ENCODE data around the gene MSH3.
"Not testable (repeated sequence)": the region's sequence is repeated elsewhere in the genome, so short reads cannot be mapped to it uniquely, and the experiment has no call there.

The MSH3 gene

DNA sequence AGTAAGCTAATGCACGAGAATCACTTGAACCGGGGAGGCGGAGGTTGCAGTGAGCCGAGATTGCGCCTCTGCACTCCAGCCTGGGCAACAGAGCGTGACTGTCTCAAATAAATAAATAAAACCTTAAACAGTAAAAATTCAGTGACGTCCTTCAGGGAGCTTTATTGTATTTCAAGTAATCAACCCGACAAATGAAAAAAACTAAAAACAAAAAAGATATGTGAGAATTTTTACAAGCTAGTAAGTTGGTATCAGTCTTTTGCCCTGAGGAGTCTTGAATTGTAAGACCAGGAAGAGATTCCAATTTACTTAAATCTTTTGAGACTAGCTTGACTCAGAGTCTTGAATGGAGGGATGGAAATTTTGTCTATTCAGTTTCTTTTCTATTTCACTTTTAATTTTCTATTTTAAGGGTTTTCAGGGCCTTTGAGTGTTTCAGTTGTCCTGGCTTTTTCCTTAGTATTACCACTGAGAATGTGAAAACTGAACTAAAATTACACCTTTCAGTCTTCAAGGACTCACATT lies 126.4 kb downstream of the MSH3 start:
- Histone ChIP-seq H3K4me1 (ENCODE audit: control insufficient read depth in 1 of 2, insufficient read depth in 2 of 2, low read length in 2 of 2) (no peaks in the 10 kb centered on the region), H3K9ac (ENCODE audit: low read depth in 1 of 2, low read length in 2 of 2) (no peak overlapping the region), H3K36me3 (ENCODE audit: control insufficient read depth in 1 of 2, insufficient read depth in 2 of 2, low read length in 2 of 2) (peaks cover 7 to 10% of the 10 kb centered on the region in 2 donors), H3K27ac (ENCODE audit: low read depth, low read length) (no peak overlapping the region), H3K4me3 (ENCODE audit: low read depth in 1 of 2, low read length in 2 of 2) (no peak overlapping the region), H3K27me3 (ENCODE audit: control insufficient read depth in 1 of 2, insufficient read depth in 2 of 2, low read length in 2 of 2) (no peaks in the 10 kb centered on the region), H3K9me3 (ENCODE audit: control insufficient read depth in 1 of 2, low read length in 2 of 2) (no peaks in the 10 kb centered on the region)

DNA sequence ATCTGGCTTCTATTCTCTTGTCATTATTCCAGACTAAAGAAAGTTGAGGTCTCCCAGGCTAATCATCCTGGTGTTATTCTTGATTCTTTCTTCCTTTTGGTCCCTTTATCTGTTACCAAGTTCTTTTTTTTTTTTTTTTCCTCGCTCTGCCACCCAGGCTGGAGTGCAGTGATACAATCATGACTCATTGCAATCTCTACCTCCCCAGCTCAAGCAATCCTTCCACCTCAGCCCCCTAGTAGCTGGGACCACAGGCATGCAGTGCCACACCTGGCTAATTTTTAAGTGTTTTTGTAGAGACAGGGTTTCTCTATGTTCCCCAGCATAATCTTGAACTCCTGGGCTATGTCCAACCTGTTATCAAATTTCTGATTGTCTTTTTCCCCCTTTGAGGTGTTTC lies 126.9 kb downstream of the MSH3 start:
- no peak overlapping the region for H3K4me3 ChIP-seq (ENCODE audit: low read depth in 1 of 2, low read length in 2 of 2)
- H3K27ac ChIP-seq (ENCODE audit: low read depth, low read length): no peak overlapping the region
- no peaks in the 10 kb centered on the region for H3K4me1 ChIP-seq (ENCODE audit: control insufficient read depth in 1 of 2, insufficient read depth in 2 of 2, low read length in 2 of 2)
- H3K27me3 ChIP-seq (ENCODE audit: control insufficient read depth in 1 of 2, insufficient read depth in 2 of 2, low read length in 2 of 2): no peaks in the 10 kb centered on the region
- peaks cover 7 to 10% of the 10 kb centered on the region in 2 donors for H3K36me3 ChIP-seq (ENCODE audit: control insufficient read depth in 1 of 2, insufficient read depth in 2 of 2, low read length in 2 of 2)
- no peaks in the 10 kb centered on the region for H3K9me3 ChIP-seq (ENCODE audit: control insufficient read depth in 1 of 2, low read length in 2 of 2)
- no peak overlapping the region for H3K9ac ChIP-seq (ENCODE audit: low read depth in 1 of 2, low read length in 2 of 2)

DNA sequence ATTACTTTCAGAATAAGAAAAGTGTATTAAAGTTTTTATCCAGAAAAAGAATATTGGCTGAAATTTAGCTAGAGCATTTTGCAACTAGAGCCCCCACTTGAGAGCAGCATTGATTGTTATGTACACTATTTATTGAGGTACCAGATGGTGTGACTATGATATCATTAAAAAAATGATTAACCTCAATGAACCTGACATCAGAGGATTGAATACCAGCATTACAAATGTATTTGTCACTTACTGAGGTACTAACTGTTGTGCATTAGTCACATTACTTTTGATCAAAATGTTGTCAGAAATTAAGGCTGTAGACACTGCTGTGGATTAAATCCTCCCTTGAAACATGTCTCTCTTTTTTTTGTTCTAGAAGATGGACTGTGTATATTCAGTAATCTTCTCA lies 128.2 kb downstream of the MSH3 start:
- Histone ChIP-seq H3K9me3 (ENCODE audit: control insufficient read depth in 1 of 2, low read length in 2 of 2) (no peaks in the 10 kb centered on the region), H3K4me1 (ENCODE audit: control insufficient read depth in 1 of 2, insufficient read depth in 2 of 2, low read length in 2 of 2) (no peaks in the 10 kb centered on the region), H3K27ac (ENCODE audit: low read depth, low read length) (no peak overlapping the region), H3K36me3 (ENCODE audit: control insufficient read depth in 1 of 2, insufficient read depth in 2 of 2, low read length in 2 of 2) (peaks cover 7 to 13% of the 10 kb centered on the region in 2 donors), H3K27me3 (ENCODE audit: control insufficient read depth in 1 of 2, insufficient read depth in 2 of 2, low read length in 2 of 2) (no peaks in the 10 kb centered on the region), H3K4me3 (ENCODE audit: low read depth in 1 of 2, low read length in 2 of 2) (no peak overlapping the region), H3K9ac (ENCODE audit: low read depth in 1 of 2, low read length in 2 of 2) (no peak overlapping the region)

DNA sequence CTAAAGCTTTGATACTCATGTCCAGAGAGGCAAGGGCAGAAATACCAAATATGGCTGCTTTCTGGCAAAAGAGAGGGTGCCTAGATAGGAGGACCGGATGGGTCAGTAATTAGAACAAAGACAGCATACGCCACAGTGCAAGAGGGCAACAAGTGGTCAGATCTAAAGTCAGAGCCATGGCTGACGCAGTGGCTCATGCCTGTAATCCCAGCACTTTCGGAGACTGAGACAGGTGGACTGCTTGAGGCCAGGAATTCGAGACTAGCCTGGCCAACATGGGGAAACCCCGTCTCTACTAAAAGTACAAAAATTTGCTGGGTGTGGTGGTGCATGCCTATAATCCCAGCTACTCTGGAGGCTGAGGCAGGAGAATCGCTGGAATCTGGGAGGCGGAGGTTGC lies 129.3 kb downstream of the MSH3 start:
- not testable (repeated sequence) for H3K9ac ChIP-seq (ENCODE audit: low read depth in 1 of 2, low read length in 2 of 2); H3K9me3 ChIP-seq (ENCODE audit: control insufficient read depth in 1 of 2, low read length in 2 of 2); H3K4me3 ChIP-seq (ENCODE audit: low read depth in 1 of 2, low read length in 2 of 2); H3K27me3 ChIP-seq (ENCODE audit: control insufficient read depth in 1 of 2, insufficient read depth in 2 of 2, low read length in 2 of 2); H3K27ac ChIP-seq (ENCODE audit: low read depth, low read length); H3K4me1 ChIP-seq (ENCODE audit: control insufficient read depth in 1 of 2, insufficient read depth in 2 of 2, low read length in 2 of 2)
- peaks cover 3 to 17% of the 10 kb centered on the region in 2 donors for H3K36me3 ChIP-seq (ENCODE audit: control insufficient read depth in 1 of 2, insufficient read depth in 2 of 2, low read length in 2 of 2)

DNA sequence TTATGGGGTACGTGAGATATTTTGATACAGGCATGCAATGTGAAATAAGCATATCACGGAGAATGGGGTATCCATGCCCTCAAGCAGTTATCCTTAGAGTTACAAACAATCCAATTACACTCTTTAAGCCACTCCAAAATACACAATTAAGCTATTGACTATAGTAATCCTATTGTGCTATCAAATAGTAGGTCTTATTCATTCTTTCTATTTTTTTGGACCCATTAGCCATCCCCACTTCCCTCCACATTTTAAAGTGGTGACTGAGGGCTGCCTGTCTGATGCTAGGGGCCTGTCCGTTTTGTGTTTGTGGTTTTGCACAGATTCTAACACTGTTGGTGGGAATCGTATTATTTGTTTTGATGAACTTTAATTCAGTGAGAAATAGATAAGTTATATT lies 130.0 kb downstream of the MSH3 start:
- Histone ChIP-seq H3K9me3 (ENCODE audit: control insufficient read depth in 1 of 2, low read length in 2 of 2) (no peaks in the 10 kb centered on the region), H3K27ac (ENCODE audit: low read depth, low read length) (no peak overlapping the region), H3K4me3 (ENCODE audit: low read depth in 1 of 2, low read length in 2 of 2) (no peak overlapping the region), H3K27me3 (ENCODE audit: control insufficient read depth in 1 of 2, insufficient read depth in 2 of 2, low read length in 2 of 2) (no peaks in the 10 kb centered on the region), H3K9ac (ENCODE audit: low read depth in 1 of 2, low read length in 2 of 2) (no peak overlapping the region), H3K4me1 (ENCODE audit: control insufficient read depth in 1 of 2, insufficient read depth in 2 of 2, low read length in 2 of 2) (no peaks in the 10 kb centered on the region), H3K36me3 (ENCODE audit: control insufficient read depth in 1 of 2, insufficient read depth in 2 of 2, low read length in 2 of 2) (peaks cover 3 to 14% of the 10 kb centered on the region in 2 donors)

DNA sequence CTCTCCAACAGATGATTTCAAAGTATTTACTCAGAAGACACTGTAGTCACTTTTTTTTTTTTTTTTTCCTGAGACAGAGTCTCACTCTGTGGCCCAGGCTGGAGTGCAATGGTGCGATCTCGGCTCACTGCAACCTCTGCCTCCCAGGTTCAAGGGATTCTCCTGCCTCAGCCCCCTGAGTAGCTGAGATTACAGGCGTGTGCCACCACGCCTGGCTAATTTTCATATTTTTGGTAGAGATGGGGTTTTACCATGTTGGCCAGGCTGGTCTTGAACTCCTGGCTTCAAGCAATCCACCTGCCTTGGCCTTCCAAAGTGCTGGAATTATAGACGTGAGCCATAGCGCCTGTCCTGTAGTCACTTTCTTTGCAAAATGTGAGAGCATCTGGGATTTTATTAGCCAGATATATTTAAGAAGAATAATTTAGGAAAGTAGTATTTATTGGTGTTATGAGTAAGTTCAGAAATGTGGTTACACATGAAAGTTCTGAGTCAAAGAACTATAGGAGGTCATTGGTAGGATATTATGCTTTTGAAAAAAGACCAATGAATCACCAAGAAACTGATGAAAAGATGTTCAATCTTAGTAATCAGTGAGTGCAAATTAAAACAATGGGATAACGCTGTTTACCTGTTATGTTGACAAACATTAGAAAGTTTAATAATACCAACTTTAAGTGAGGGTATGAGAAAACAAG lies 135.0 kb downstream of the MSH3 start:
- H3K36me3 ChIP-seq (ENCODE audit: control insufficient read depth in 1 of 2, insufficient read depth in 2 of 2, low read length in 2 of 2): peaks cover 8 to 25% of the 10 kb centered on the region in 2 donors
- H3K27me3 ChIP-seq (ENCODE audit: control insufficient read depth in 1 of 2, insufficient read depth in 2 of 2, low read length in 2 of 2); H3K27ac ChIP-seq (ENCODE audit: low read depth, low read length); H3K9me3 ChIP-seq (ENCODE audit: control insufficient read depth in 1 of 2, low read length in 2 of 2); H3K4me1 ChIP-seq (ENCODE audit: control insufficient read depth in 1 of 2, insufficient read depth in 2 of 2, low read length in 2 of 2); H3K4me3 ChIP-seq (ENCODE audit: low read depth in 1 of 2, low read length in 2 of 2); H3K9ac ChIP-seq (ENCODE audit: low read depth in 1 of 2, low read length in 2 of 2): not testable (repeated sequence)

DNA sequence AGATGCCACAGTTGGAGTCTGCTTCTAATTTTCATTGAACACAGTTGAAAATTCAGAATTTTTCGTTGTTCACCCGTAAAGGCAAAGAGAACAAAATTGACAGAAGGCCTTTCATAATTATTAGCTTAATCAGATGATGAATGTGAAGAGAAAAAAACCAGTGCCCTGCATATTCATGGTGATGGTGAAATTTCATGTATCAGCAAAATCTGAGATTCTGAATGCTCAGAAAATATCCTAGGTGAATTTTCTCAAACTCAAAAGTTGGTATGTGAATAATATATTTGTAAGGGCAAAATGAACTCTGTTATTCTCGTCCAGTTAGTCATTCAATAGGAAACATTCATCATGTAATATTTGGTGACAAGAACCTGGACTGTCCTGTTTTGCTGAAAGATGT lies 136.2 kb downstream of the MSH3 start:
- Histone ChIP-seq H3K36me3 (ENCODE audit: control insufficient read depth in 1 of 2, insufficient read depth in 2 of 2, low read length in 2 of 2) (peaks cover 11 to 35% of the 10 kb centered on the region in 2 donors), H3K27me3 (ENCODE audit: control insufficient read depth in 1 of 2, insufficient read depth in 2 of 2, low read length in 2 of 2) (no peaks in the 10 kb centered on the region), H3K27ac (ENCODE audit: low read depth, low read length) (no peak overlapping the region), H3K4me3 (ENCODE audit: low read depth in 1 of 2, low read length in 2 of 2) (no peak overlapping the region), H3K9me3 (ENCODE audit: control insufficient read depth in 1 of 2, low read length in 2 of 2) (no peaks in the 10 kb centered on the region), H3K4me1 (ENCODE audit: control insufficient read depth in 1 of 2, insufficient read depth in 2 of 2, low read length in 2 of 2) (no peaks in the 10 kb centered on the region), H3K9ac (ENCODE audit: low read depth in 1 of 2, low read length in 2 of 2) (no peak overlapping the region)

DNA sequence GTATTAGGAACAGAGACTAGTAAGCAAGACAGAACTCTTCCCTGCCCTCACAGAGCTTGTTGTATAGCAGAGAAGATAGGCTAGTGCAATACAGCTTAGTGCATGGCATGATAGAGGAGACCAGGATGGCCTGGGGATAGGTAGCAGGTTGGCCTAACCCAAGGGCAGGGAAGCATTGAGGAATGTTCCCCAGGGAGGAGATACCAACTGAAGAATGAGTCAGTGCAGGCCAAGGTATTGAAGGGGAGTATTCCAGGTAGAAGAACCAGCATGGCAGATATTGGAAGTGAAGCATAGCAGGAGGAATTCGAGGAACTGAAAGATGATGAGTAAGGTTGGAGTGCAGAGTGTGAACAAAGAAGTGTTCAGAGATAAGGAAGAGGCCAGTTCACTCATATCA lies 138.9 kb downstream of the MSH3 start:
- H3K27me3 ChIP-seq (ENCODE audit: control insufficient read depth in 1 of 2, insufficient read depth in 2 of 2, low read length in 2 of 2): no peaks in the 10 kb centered on the region
- H3K9ac ChIP-seq (ENCODE audit: low read depth in 1 of 2, low read length in 2 of 2): no peak overlapping the region
- H3K4me3 ChIP-seq (ENCODE audit: low read depth in 1 of 2, low read length in 2 of 2): no peak overlapping the region
- H3K27ac ChIP-seq (ENCODE audit: low read depth, low read length): no peak overlapping the region
- H3K4me1 ChIP-seq (ENCODE audit: control insufficient read depth in 1 of 2, insufficient read depth in 2 of 2, low read length in 2 of 2): no peaks in the 10 kb centered on the region
- no peaks in the 10 kb centered on the region for H3K9me3 ChIP-seq (ENCODE audit: control insufficient read depth in 1 of 2, low read length in 2 of 2)
- peaks cover 11 to 37% of the 10 kb centered on the region in 2 donors for H3K36me3 ChIP-seq (ENCODE audit: control insufficient read depth in 1 of 2, insufficient read depth in 2 of 2, low read length in 2 of 2)

DNA sequence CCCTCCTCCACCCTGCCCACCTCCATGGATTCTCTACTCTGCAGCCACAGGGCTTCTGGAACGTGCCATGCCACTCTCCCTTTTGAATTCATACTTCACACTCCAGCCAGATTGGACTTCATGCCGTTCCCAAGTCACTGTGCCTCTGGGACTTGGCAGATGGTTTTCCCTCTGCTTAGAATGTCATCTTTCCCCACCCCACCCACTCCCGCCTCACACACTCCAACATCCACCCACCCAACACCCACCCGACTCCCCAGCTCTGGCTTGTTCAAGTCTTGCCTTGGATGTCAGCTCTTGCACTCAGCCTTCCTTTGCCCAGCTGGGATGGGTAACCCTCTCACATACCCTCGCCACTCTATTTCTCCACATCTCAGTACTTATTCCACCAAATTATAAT lies 142.4 kb downstream of the MSH3 start:
- Histone ChIP-seq H3K27ac (ENCODE audit: low read depth, low read length) (no peak overlapping the region), H3K27me3 (ENCODE audit: control insufficient read depth in 1 of 2, insufficient read depth in 2 of 2, low read length in 2 of 2) (no peaks in the 10 kb centered on the region), H3K4me1 (ENCODE audit: control insufficient read depth in 1 of 2, insufficient read depth in 2 of 2, low read length in 2 of 2) (no peaks in the 10 kb centered on the region), H3K9me3 (ENCODE audit: control insufficient read depth in 1 of 2, low read length in 2 of 2) (no peaks in the 10 kb centered on the region), H3K36me3 (ENCODE audit: control insufficient read depth in 1 of 2, insufficient read depth in 2 of 2, low read length in 2 of 2) (peaks cover 11 to 52% of the 10 kb centered on the region in 2 donors), H3K9ac (ENCODE audit: low read depth in 1 of 2, low read length in 2 of 2) (no peak overlapping the region), H3K4me3 (ENCODE audit: low read depth in 1 of 2, low read length in 2 of 2) (no peak overlapping the region)

DNA sequence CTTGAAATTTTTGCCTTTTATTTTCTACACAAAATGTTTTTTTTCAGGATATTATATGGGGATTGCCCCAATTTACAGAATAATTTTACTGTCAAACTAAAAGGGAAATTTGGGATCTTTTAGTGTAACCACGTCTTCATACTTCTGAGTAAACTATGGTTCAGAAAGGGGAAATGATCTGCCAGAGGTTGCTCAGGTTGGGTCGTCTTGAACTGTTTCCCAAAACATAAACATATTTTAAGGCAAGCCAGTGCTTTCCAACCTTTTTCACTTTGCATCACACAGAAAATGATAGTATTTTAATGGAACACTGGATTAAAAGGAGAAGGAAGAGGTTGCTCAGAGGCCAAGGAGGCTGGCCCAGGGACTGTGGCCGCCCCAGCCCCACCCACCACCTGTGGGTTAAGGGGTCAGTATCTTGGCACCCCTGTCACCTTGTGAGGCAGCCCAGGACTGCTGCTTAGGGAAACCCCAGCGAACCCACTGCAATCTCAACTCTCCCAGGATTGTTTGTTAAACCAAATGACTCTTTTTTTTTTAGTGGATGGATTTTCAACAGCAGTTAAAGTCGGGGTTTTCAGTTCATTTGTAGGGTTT lies 143.1 kb downstream of the MSH3 start:
- Histone ChIP-seq H3K9ac (ENCODE audit: low read depth in 1 of 2, low read length in 2 of 2) (no peak overlapping the region), H3K27me3 (ENCODE audit: control insufficient read depth in 1 of 2, insufficient read depth in 2 of 2, low read length in 2 of 2) (no peaks in the 10 kb centered on the region), H3K9me3 (ENCODE audit: control insufficient read depth in 1 of 2, low read length in 2 of 2) (no peaks in the 10 kb centered on the region), H3K4me3 (ENCODE audit: low read depth in 1 of 2, low read length in 2 of 2) (no peak overlapping the region), H3K36me3 (ENCODE audit: control insufficient read depth in 1 of 2, insufficient read depth in 2 of 2, low read length in 2 of 2) (peaks cover 11 to 52% of the 10 kb centered on the region in 2 donors), H3K4me1 (ENCODE audit: control insufficient read depth in 1 of 2, insufficient read depth in 2 of 2, low read length in 2 of 2) (no peaks in the 10 kb centered on the region), H3K27ac (ENCODE audit: low read depth, low read length) (no peak overlapping the region)
